ENCODE measurements around the gene FRMD8.
A peak's percentile ranks its signal among the peaks of the same experiment; 100 is the strongest.

The FRMD8 gene

GRCh38 chr11:65415499-65416340, 29.3 kb downstream of the FRMD8 start:
- DNase-seq, result peak; percentile 62

GRCh38 chr11:65416341-65416824, 29.9 kb downstream of the FRMD8 start:
- peak; percentile 97 for DNase-seq

- peak; percentile 74 for DNase-seq
Observed at GRCh38 chr11:65416841-65417701, 30.6 kb downstream of the FRMD8 start.

- DNase-seq, result peak; percentile 77
Observed at GRCh38 chr11:65417702-65418430, 31.4 kb downstream of the FRMD8 start.

- no peak for DNase-seq
Observed at GRCh38 chr11:65418431-65418680, 31.9 kb downstream of the FRMD8 start.

GRCh38 chr11:65418681-65419459, 32.4 kb downstream of the FRMD8 start:
- DNase-seq, result peak; percentile 94

GRCh38 chr11:65419460-65419771, 33.0 kb downstream of the FRMD8 start:
- peak; percentile 75 for DNase-seq

GRCh38 chr11:65419772-65420481, 33.5 kb downstream of the FRMD8 start:
- DNase-seq, result peak; percentile 89

GRCh38 chr11:65420506-65420905, 34.1 kb downstream of the FRMD8 start:
- peak; percentile 62 for DNase-seq

- DNase-seq, result peak; percentile 95
Observed at GRCh38 chr11:65420979-65421793, 34.7 kb downstream of the FRMD8 start.

- peak; percentile 97 for DNase-seq
Observed at GRCh38 chr11:65421794-65422632, 35.6 kb downstream of the FRMD8 start.

GRCh38 chr11:65422633-65423515, 36.4 kb downstream of the FRMD8 start, which contains the start of gene NEAT1:
NEAT1 (plus strand) TSS chr11:65422798.
- peak; percentile 96 for DNase-seq

GRCh38 chr11:65423516-65424204, 37.2 kb downstream of the FRMD8 start:
- peak; percentile 73 for DNase-seq

GRCh38 chr11:65424205-65425104, 38.0 kb downstream of the FRMD8 start:
- DNase-seq, result peak; percentile 88

- DNase-seq, result peak; percentile 92
Observed at GRCh38 chr11:65425105-65425970, 38.9 kb downstream of the FRMD8 start.
